Mesenchymal stem cell (in vitro differentiated cells and primary cell): Measurements from ENCODE around the gene HOXB6.
A peak's percentile ranks its signal among the peaks of the same experiment; 100 is the strongest.

Experiments
- DNase-seq: peaks from one replicate; pipeline ENCODE4 v3.0.0-alpha.2; 2013
- H2AFZ ChIP-seq: one replicate; pipeline ENCODE4 v1.6.1; 2013; ENCODE audit warnings: low read depth, mild to moderate bottlenecking, control low read depth, inconsistent platforms, low read length, moderate library complexity
- H2AK5ac ChIP-seq: 2 replicates; pipeline ENCODE4 v1.6.1; 2013; ENCODE audit warnings: low read length, moderate library complexity, mild to moderate bottlenecking, inconsistent platforms; ENCODE audit not compliant: severe bottlenecking
- H2BK120ac ChIP-seq: one replicate; pipeline ENCODE4 v1.6.1; 2013; ENCODE audit warnings: low read depth, mild to moderate bottlenecking, inconsistent platforms, low read length, moderate library complexity
- H2BK12ac ChIP-seq, 2 experiments: one replicate each; pipeline ENCODE4 v1.6.1; 2013; ENCODE audit warnings: inconsistent platforms in 2 of 2, low read length in 2 of 2, mild to moderate bottlenecking in 2 of 2, moderate library complexity in 2 of 2, control low read depth in 1 of 2
- H2BK15ac ChIP-seq: one replicate; pipeline ENCODE4 v1.6.1; 2013; ENCODE audit warnings: mild to moderate bottlenecking, low read depth, inconsistent platforms; ENCODE audit not compliant: poor library complexity, severe bottlenecking
- H2BK5ac ChIP-seq: 2 replicates; pipeline ENCODE4 v1.6.1; 2013; ENCODE audit warnings: low read depth, mild to moderate bottlenecking, low read length, control low read depth, inconsistent platforms; ENCODE audit not compliant: poor library complexity, severe bottlenecking
- H3K14ac ChIP-seq, 2 experiments: one replicate each; pipeline ENCODE4 v1.6.1; 2013; ENCODE audit warnings: inconsistent platforms in 2 of 2, low read length in 2 of 2, control low read depth in 1 of 2, mild to moderate bottlenecking in 1 of 2, moderate library complexity in 1 of 2
- H3K18ac ChIP-seq, 2 experiments: one replicate each; pipeline ENCODE4 v1.6.1; 2013; ENCODE audit warnings: inconsistent platforms in 2 of 2, low read length in 2 of 2, control low read depth in 1 of 2, low read depth in 1 of 2, mild to moderate bottlenecking in 1 of 2
- H3K23ac ChIP-seq, 2 experiments: one replicate each; pipeline ENCODE4 v1.6.1; 2013; ENCODE audit warnings: inconsistent platforms in 2 of 2, low read length in 2 of 2, mild to moderate bottlenecking in 2 of 2, moderate library complexity in 2 of 2, control low read depth in 1 of 2
- H3K27ac ChIP-seq: 2 replicates; pipeline ENCODE4 v1.5.1; 2013; ENCODE audit warnings: mild to moderate bottlenecking, moderate library complexity, low read length, control low read depth, inconsistent platforms; ENCODE audit not compliant: poor library complexity, severe bottlenecking
- H3K27me3 ChIP-seq, 2 experiments: 2 replicates each; pipeline versions ENCODE4 v1.6.1 to v1.7.0; 2013; ENCODE audit warnings: low read length in 2 of 2, mild to moderate bottlenecking in 2 of 2, moderate library complexity in 2 of 2, control low read depth in 1 of 2, inconsistent platforms in 1 of 2; ENCODE audit not compliant: control insufficient read depth in 1 of 2, insufficient read depth in 1 of 2
- H3K36me3 ChIP-seq, 2 experiments: 2 replicates each; pipeline versions ENCODE4 v1.6.1 to v1.7.0; 2013; ENCODE audit warnings: low read length in 2 of 2, control low read depth in 1 of 2, inconsistent platforms in 1 of 2, low read depth in 1 of 2, mild to moderate bottlenecking in 1 of 2; ENCODE audit not compliant: insufficient read depth in 2 of 2, control insufficient read depth in 1 of 2
- H3K4ac ChIP-seq, 2 experiments: one replicate each; pipeline ENCODE4 v1.6.1; 2013; ENCODE audit warnings: inconsistent platforms in 2 of 2, low read length in 2 of 2, mild to moderate bottlenecking in 2 of 2, moderate library complexity in 2 of 2, control low read depth in 1 of 2, low read depth in 1 of 2
- H3K4me1 ChIP-seq: 2 replicates; pipeline ENCODE4 v1.6.1; 2013; ENCODE audit warnings: low read depth, low read length, control low read depth; ENCODE audit not compliant: control insufficient read depth, insufficient read depth
- H3K4me2 ChIP-seq: 2 replicates; pipeline ENCODE4 v1.6.1; 2013; ENCODE audit warnings: low read length, mild to moderate bottlenecking, inconsistent platforms; ENCODE audit not compliant: poor library complexity, severe bottlenecking
- H3K4me3 ChIP-seq, 2 experiments: 2 replicates each; pipeline versions ENCODE4 v1.5.1 to v1.7.0; 2013; ENCODE audit warnings: low read length in 2 of 2, mild to moderate bottlenecking in 2 of 2, control low read depth in 1 of 2, low read depth in 1 of 2; ENCODE audit not compliant: insufficient read depth in 1 of 2
- H3K79me1 ChIP-seq: replicated peaks from 2 replicates; pipeline ENCODE4 v1.6.1; 2013; ENCODE audit warnings: mild to moderate bottlenecking, control low read depth, low read length, inconsistent platforms; ENCODE audit not compliant: poor library complexity, severe bottlenecking
- H3K9ac ChIP-seq: 2 replicates; pipeline ENCODE4 v1.7.0; 2013; ENCODE audit warnings: mild to moderate bottlenecking, low read length, moderate library complexity
- H3K9me3 ChIP-seq: 2 replicates; pipeline ENCODE4 v1.7.0; 2013; ENCODE audit warnings: mild to moderate bottlenecking, low read length; ENCODE audit not compliant: control insufficient read depth
- H4K8ac ChIP-seq: one replicate; pipeline ENCODE4 v1.6.1; 2013; ENCODE audit warnings: inconsistent platforms, mild to moderate bottlenecking, low read length, moderate library complexity
- H4K91ac ChIP-seq: one replicate; pipeline ENCODE4 v1.6.1; 2013; ENCODE audit warnings: mild to moderate bottlenecking, low read length, inconsistent platforms
- WGBS: methylation state at CpG from one replicate; pipeline ENCODE4 v1.1.7; 2013; ENCODE audit warnings: mixed read lengths; 5-methylcytosine and 5-hydroxymethylcytosine counted together

The HOXB6 gene

GRCh38 chr17:48553190-48553547, 51.6 kb downstream of the HOXB6 start:
- peak overlapping the region; percentile 10 for H3K27ac ChIP-seq
- no peak overlapping the region for H2BK5ac ChIP-seq
- H3K4me3 ChIP-seq, result peak overlapping the region in 1 of 2 experiments; percentile 76
- H2BK120ac ChIP-seq, result peak overlapping the region; percentile 54
- WGBS, result 28% methylated on average over 4 of the region's 5 CpGs
- H3K9me3 ChIP-seq, result no peaks in the 10 kb centered on the region
- H3K4me2 ChIP-seq, result no peak overlapping the region
- H3K23ac ChIP-seq, result peak overlapping the region in 1 of 2 experiments; percentile 3
- no peak overlapping the region for H4K91ac ChIP-seq
- peak overlapping the region; percentile 19 to 24 for H3K4ac ChIP-seq
- peak overlapping the region in 1 of 2 experiments; percentile 85 for H2BK12ac ChIP-seq
- H2BK15ac ChIP-seq, result no peak overlapping the region
- no peak overlapping the region for H2AFZ ChIP-seq
- H3K18ac ChIP-seq, result peak overlapping the region; percentile 40 to 76
- H3K4me1 ChIP-seq, result peaks cover 40% of the 10 kb centered on the region
- peak overlapping the region in 1 of 2 experiments; percentile 10 for H3K14ac ChIP-seq
- no peak for DNase-seq
- peak overlapping the region; percentile 1 for H4K8ac ChIP-seq
- H3K27me3 ChIP-seq, result no peaks in the 10 kb centered on the region
- H3K36me3 ChIP-seq, result peaks cover 27 to 32% of the 10 kb centered on the region in 2 experiments
- peaks cover 2% of the 10 kb centered on the region for H3K79me1 ChIP-seq
- H2AK5ac ChIP-seq, result peak overlapping the region; percentile 39
- peak overlapping the region; percentile 93 for H3K9ac ChIP-seq

DNA sequence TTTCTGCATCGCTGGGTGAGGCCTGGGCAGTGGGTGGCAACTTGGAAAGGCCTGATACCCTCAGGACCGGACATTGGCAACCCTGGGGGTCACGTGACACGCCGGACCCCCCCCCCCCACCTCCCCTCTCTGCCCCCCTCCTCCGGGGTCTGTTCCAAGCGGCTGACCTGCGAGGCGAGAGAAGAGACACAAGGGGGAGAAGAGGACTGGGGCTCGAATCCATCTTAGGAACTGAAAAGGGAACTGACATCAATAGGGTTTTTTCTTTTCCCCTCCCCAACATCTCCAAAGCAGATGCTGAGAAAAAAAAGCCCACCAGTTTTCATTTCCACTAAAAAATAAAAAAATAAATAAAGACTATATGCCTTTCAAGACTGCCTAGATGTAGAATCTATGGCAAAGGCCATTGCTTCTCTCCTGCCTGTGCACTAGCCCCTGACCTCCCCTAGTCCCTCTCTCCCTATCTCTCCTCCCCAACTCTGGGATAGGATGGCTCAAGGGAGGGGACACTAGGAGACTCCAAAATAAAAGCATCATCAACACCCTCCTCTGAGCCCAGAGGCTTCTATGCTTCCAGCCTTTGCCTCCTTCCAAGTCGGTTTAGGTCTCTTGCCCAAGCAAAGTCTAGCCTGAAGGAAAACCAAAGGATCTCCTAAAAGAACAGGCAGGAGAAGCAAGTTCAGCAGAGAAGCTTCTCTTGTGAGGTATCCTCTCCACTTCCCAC, 52.2 kb downstream of the HOXB6 start:
- Histone ChIP-seq H3K36me3 (peaks cover 25 to 33% of the 10 kb centered on the region in 2 experiments), H2AK5ac (peak overlapping the region; percentile 39), H2BK5ac (no peak overlapping the region), H3K4me2 (no peak overlapping the region), H2AFZ (no peak overlapping the region), H2BK15ac (peak overlapping the region; percentile 73), H3K9me3 (no peaks in the 10 kb centered on the region), H3K4me1 (peaks cover 39% of the 10 kb centered on the region), H3K14ac (peak overlapping the region in 1 of 2 experiments; percentile 92), H3K27me3 (no peaks in the 10 kb centered on the region), H2BK120ac (peak overlapping the region; percentile 54), H3K79me1 (peaks cover 2% of the 10 kb centered on the region), H2BK12ac (peak overlapping the region; percentile 6 to 99), H3K18ac (peak overlapping the region; percentile 40 to 100), H3K23ac (peak overlapping the region in 1 of 2 experiments; percentile 93), H3K27ac (peak overlapping the region; percentile 10), H3K4ac (peak overlapping the region; percentile 24 to 93), H3K4me3 (peak overlapping the region in 1 of 2 experiments; percentile 76), H3K9ac (peak overlapping the region; percentile 93), H4K8ac (peak overlapping the region; percentile 92), H4K91ac (peak overlapping the region; percentile 16)
- peak; percentile 70 for DNase-seq
- WGBS, result 41% methylated on average over 2 of the region's 11 CpGs

- H3K4me2 ChIP-seq, result no peak overlapping the region
- H3K79me1 ChIP-seq, result peaks cover 2% of the 10 kb centered on the region
- DNase-seq, result peak; percentile 32
- H2BK120ac ChIP-seq, result peak overlapping the region; percentile 64
- H2BK12ac ChIP-seq, result peak overlapping the region; percentile 6 to 99
- H3K4ac ChIP-seq, result peak overlapping the region; percentile 0 to 93
- no peak overlapping the region for H2AK5ac ChIP-seq
- H2BK15ac ChIP-seq, result peak overlapping the region; percentile 73
- no peak overlapping the region for H3K27ac ChIP-seq
- peak overlapping the region in 1 of 2 experiments; percentile 92 for H3K14ac ChIP-seq
- H3K9ac ChIP-seq, result peak overlapping the region; percentile 29
- H3K4me1 ChIP-seq, result peaks cover 36% of the 10 kb centered on the region
- H3K23ac ChIP-seq, result peak overlapping the region in 1 of 2 experiments; percentile 93
- H3K4me3 ChIP-seq, result no peak overlapping the region
- peaks cover 25 to 33% of the 10 kb centered on the region in 2 experiments for H3K36me3 ChIP-seq
- H2AFZ ChIP-seq, result no peak overlapping the region
- no peak overlapping the region for H2BK5ac ChIP-seq
- peak overlapping the region; percentile 14 to 100 for H3K18ac ChIP-seq
- WGBS, result 55% methylated on average over 38 of the region's 47 CpGs
- peak overlapping the region; percentile 92 for H4K8ac ChIP-seq
- H3K9me3 ChIP-seq, result no peaks in the 10 kb centered on the region
- no peaks in the 10 kb centered on the region for H3K27me3 ChIP-seq
- H4K91ac ChIP-seq, result peak overlapping the region; percentile 16
Observed at GRCh38 chr17:48551596-48552465, 53.0 kb downstream of the HOXB6 start.

DNA sequence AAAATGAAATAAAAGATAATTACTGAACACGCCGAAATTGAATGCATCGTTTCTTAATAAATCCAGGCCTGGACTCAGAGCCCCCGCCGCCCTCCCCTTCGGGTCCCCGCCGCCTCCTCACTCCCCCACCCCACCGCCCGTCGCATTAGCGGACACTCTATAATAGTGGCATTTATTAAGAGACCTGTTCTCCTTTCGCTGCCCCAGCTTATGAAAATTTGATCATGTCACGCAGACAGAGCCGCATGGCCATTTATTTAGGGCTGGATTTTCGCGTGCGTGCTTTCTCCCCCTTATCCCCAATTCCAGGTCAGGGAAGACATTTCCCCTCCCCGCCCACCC, 53.6 kb downstream of the HOXB6 start:
- no peaks in the 10 kb centered on the region for H3K9me3 ChIP-seq

More for the DNA sequence above, 53.6 kb downstream of the HOXB6 start:
- no peak overlapping the region for H3K27ac ChIP-seq
- peak overlapping the region; percentile 64 for H2BK120ac ChIP-seq
- H3K36me3 ChIP-seq, result peaks cover 25 to 33% of the 10 kb centered on the region in 2 experiments
- no peak overlapping the region for H4K91ac ChIP-seq
- H2AFZ ChIP-seq, result no peak overlapping the region
- 44% methylated on average over 15 of the region's 19 CpGs for WGBS
- H3K4me2 ChIP-seq, result no peak overlapping the region
- peak overlapping the region; percentile 92 for H4K8ac ChIP-seq
- no peaks in the 10 kb centered on the region for H3K27me3 ChIP-seq
- no peak overlapping the region for H2BK12ac ChIP-seq
- peak overlapping the region in 1 of 2 experiments; percentile 33 for H3K4ac ChIP-seq
- H3K79me1 ChIP-seq, result peaks cover 2% of the 10 kb centered on the region
- H3K4me3 ChIP-seq, result no peak overlapping the region
- H3K4me1 ChIP-seq, result peaks cover 41% of the 10 kb centered on the region
- H3K23ac ChIP-seq, result no peak overlapping the region
- no peak overlapping the region for H2BK15ac ChIP-seq
- H2BK5ac ChIP-seq, result no peak overlapping the region
- no peak overlapping the region for H3K14ac ChIP-seq
- H3K9ac ChIP-seq, result no peak overlapping the region
- peak; percentile 32 for DNase-seq
- peak overlapping the region; percentile 14 to 100 for H3K18ac ChIP-seq
- H2AK5ac ChIP-seq, result no peak overlapping the region
